Measurements from ENCODE around the gene JUND.

DNA sequence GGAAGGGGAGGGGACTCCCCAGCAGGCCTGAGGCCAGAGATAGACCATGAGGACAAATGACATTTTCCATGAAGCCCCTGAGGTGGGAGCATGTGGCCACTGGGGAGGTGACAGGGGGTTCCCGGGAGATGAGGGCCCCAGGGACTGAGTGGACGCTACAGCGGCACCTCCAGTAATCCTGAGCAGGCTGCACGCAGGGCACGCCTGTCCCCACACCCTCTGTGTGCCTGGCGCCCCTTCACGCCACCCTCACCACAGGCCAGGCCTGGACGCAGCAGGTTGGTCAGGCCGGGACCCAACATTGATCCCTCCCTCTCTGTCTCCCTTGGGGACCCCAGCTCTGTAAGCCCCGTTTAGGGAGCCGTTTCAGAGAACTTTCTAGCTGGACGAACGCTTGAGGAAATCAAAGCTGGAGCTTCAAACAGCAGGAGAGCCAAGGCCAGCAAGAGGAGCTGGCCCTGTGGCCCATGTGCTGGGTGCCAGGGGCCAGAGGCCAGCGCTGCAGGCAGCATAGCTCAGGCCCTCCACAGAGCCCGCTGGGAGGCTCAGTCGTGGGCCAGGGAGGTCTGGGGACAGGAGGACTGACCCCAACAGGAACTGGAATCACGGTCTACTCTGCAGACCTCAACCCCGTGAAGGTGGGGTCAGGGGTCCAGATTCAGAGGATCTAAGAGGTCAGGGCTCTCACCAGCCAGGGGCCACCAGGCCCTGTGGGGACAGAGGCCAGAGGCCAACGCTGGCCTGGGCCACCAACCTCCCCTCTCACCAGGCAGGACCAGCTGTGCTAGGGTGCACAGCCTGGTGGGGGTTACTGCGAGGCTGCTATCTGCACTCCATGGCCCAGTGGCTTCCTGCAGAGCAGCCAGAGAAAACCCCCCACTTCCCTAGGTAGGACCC, 26.9 kb upstream of the JUND start:
- TF ChIP-seq, protein P1, sequence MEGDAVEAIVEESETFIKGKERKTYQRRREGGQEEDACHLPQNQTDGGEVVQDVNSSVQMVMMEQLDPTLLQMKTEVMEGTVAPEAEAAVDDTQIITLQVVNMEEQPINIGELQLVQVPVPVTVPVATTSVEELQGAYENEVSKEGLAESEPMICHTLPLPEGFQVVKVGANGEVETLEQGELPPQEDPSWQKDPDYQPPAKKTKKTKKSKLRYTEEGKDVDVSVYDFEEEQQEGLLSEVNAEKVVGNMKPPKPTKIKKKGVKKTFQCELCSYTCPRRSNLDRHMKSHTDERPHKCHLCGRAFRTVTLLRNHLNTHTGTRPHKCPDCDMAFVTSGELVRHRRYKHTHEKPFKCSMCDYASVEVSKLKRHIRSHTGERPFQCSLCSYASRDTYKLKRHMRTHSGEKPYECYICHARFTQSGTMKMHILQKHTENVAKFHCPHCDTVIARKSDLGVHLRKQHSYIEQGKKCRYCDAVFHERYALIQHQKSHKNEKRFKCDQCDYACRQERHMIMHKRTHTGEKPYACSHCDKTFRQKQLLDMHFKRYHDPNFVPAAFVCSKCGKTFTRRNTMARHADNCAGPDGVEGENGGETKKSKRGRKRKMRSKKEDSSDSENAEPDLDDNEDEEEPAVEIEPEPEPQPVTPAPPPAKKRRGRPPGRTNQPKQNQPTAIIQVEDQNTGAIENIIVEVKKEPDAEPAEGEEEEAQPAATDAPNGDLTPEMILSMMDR (IDR thresholded peaks at IDR 0.05) = no peak
- no peak for TF ChIP-seq POLR2A (IDR thresholded peaks at IDR 0.05)

All from uterus (tissue), 2 donors.